ENCODE results near the gene RBP4.

Gene RBP4

DNA sequence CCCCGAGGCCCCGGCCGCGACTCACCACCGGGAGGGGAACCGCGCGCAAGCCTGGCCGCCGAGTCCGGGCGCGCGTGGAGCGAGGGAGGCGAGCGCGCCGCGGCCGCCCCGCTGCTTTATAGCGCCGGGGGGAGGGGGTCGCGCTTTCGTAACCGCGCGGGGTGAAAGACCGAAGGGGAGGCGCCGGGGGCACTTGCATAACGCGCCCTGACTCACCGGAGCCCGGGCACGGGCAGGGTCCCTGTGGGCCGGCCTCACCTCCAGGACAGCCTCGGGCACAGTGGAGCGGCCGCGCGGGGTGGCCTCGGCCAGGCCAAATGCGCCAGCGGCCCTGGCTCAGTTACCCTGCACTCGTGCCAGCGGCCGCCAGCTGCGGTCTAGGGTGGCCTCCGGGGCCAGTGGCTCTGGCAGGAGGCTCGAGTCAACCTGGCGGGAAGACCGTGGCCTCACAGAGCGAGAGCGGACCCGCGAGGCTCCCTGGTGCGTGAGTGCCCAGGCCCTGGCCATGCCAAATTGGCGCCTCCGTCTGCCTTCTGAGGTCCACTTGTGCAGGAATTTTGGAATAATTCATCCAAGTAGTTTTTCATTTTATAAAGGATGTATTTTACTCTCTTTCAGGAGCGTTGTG, at the start of gene RBP4:
RBP4 (minus strand) TSS at position 90 of the 628 bp plus-strand sequence. CDS start 207 bp downstream, outside the sequence.
- Mint-ChIP-seq H3K27ac (no peak within 1 kb of the TSS), H3K9me3 (no peaks in the 10 kb centered on the region), H3K4me1 (no peaks in the 10 kb centered on the region), H3K4me3 (no peak within 1 kb of the TSS), H3K36me3 (no peaks in the 10 kb centered on the region)
- ATAC-seq (peak; percentile 7), DNase-seq (ENCODE audit: low spot score in 2 of 2) (no peak)

DNA sequence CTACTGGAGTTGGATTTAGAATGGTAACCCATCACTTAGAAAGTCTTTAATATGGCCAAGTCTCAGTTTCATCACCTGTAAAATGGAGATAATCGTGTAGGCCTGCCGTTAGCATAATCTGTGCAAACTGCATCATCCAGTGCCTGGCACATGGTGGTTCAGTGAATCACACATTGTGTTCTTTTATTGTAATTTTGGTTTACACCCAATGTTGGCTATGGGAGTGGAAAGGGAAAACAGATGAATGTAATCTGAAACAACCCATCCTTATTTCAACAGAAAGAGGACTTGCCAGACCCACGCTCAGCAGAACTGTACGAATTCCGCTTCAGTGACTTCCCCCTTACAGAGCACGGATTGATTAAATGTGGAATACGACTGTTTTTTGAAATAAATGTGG, 38.8 kb upstream of the RBP4 start:
- DNase-seq (ENCODE audit: low spot score in 2 of 2): no peak
- H3K27ac Mint-ChIP-seq: no peak overlapping the region
- no peak overlapping the region for H3K4me3 Mint-ChIP-seq
- H3K36me3 Mint-ChIP-seq: no peaks in the 10 kb centered on the region
- no peak for ATAC-seq
- H3K4me1 Mint-ChIP-seq: no peaks in the 10 kb centered on the region
- no peaks in the 10 kb centered on the region for H3K9me3 Mint-ChIP-seq

DNA sequence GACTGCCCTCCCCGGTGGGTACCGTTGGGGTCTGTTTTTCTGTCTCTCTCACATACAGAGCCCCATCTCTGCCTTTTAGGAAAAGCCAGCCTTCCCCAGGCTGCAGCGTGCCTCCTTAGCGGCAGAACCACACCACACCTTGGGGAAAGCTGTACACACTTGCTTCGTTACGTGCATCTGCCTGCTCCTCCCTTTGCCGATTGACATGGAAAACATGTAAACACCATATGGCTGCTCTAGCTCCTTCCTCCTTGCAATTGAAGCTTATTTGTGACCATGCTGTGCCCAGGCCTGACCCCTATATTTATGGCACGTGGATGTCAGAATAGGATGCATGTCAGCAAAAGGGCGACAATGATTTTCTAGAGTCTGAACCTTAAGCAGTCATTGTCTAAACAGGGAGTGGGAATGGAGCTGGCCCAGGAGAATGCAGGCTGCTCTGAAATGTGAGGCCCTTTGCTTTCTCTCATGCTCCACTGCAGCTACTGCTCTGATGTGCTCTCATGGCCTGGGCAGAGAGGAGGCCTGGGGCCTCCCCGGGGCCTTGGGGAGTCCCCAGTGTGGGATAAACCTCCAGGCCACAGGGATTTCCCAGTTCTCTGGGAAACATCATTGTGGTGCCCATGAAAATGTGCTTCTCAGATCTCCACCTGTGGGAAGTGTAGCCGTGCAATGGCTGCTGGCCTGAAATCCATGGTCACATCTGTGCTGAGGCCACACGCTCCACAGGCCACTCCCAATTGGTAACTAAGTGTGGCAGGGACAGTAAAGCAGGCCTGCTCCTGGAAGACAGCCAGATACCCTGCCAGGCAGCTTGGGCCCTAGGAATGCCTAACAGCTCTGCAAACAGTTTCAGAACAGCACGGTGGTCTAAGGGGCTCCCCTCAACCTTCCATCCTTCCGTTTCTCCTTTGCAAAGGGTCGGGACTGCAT, 29.9 kb upstream of the RBP4 start:
- DNase-seq (ENCODE audit: low spot score in 2 of 2): no peak
- peak; percentile 24 for ATAC-seq
- Mint-ChIP-seq H3K27ac (no peak overlapping the region), H3K9me3 (no peaks in the 10 kb centered on the region), H3K36me3 (no peaks in the 10 kb centered on the region), H3K4me1 (no peaks in the 10 kb centered on the region), H3K4me3 (no peak overlapping the region)

DNA sequence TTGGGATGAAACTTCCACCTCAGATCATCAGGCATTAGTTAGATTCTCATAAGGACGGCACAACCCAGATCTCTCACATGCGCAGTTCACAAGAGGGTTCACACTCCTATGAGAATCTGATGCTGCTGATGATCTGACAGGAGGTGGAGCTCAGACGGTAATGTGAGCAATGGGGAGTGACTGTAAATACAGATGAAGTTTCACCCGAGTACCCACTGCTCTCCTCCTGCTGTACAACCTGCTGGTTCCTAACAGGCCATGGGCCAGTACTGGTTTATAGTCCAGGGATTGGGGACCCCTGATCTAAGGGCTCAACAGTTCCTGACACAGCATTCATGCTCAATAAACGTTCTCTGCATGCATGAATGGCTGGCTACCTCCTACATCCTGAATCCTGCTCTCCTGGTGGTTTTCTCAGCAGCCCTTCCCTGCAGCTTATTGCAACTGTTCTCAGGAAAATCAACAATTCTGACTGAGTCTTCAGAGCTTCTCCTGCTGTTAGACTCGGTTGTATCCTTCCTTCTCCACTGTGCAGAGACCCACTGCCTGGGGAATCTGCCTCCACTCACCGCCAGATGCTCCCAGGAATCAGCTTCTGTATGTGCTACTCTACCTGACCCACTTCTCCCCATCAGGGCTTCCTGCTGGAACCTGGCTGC, 28.7 kb upstream of the RBP4 start:
- Mint-ChIP-seq H3K36me3 (no peaks in the 10 kb centered on the region), H3K4me1 (no peaks in the 10 kb centered on the region), H3K9me3 (no peaks in the 10 kb centered on the region), H3K27ac (no peak overlapping the region), H3K4me3 (no peak overlapping the region)
- ATAC-seq: peak; percentile 21
- no peak for DNase-seq (ENCODE audit: low spot score in 2 of 2)

DNA sequence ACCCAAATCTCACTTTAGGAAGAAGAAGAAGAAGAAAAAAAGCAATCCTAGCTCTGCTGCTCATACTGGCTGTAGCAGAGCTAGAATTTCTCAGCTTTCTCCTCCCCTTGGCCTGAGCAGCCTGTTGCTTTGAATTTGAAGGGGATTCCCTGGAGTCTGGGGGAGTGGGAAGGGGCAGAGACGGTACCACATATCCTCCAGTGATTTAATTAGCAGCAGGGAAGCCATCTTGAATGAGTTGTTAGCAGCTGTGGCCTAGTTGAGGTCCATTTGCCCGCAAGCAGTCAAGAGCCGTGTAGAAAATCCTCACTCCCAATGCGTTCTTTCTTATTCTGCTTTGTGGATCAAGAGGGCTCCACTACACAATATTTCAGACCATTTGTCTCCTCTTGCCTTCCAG, 27.8 kb upstream of the RBP4 start:
- H3K36me3 Mint-ChIP-seq: no peaks in the 10 kb centered on the region
- no peaks in the 10 kb centered on the region for H3K9me3 Mint-ChIP-seq
- no peak overlapping the region for H3K27ac Mint-ChIP-seq
- ATAC-seq (no peak), DNase-seq (ENCODE audit: low spot score in 2 of 2) (no peak)
- H3K4me3 Mint-ChIP-seq: no peak overlapping the region
- H3K4me1 Mint-ChIP-seq: no peaks in the 10 kb centered on the region

DNA sequence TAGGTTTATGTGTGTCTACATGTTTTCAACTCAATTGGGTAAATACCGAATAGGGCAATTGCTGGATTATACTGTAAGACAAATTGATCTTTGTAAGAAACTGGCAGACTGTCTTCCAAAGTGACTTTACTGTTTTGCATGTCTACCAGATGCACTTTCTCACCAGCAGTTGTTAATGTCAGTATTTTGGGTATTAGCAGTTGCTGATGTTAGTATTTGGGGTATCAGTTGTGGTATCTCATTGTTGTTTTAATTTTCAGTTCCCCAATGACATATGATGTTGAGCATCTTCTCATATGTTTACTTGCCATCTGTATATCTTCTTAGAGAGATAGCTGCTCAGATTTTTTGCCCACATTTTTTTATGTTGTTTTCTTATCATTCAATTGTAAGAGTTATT, 21.9 kb upstream of the RBP4 start:
- no peaks in the 10 kb centered on the region for H3K9me3 Mint-ChIP-seq
- H3K4me3 Mint-ChIP-seq: no peak overlapping the region
- ATAC-seq (no peak), DNase-seq (ENCODE audit: low spot score in 2 of 2) (no peak)
- no peaks in the 10 kb centered on the region for H3K36me3 Mint-ChIP-seq
- H3K27ac Mint-ChIP-seq: peak overlapping the region; percentile 26
- no peaks in the 10 kb centered on the region for H3K4me1 Mint-ChIP-seq

DNA sequence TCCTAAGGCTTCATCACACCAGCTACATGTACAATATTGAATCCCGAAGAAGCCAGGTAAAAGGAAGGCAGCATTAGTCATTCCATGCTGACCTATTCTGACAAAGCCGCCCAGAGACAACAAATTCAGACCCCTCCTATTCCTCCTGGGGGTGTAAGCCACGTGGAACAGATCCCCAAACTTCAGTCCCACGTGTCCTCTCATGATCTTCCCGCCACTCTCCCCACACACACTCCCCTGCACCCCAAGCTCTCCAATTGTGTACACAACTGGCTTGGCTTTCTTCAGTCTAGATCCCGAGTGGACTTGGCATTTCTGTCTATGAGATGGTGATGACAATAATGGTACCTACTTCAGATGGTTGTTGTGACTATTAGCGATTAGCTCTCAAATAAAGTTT, 19.9 kb upstream of the RBP4 start:
- no peaks in the 10 kb centered on the region for H3K4me1 Mint-ChIP-seq
- no peaks in the 10 kb centered on the region for H3K9me3 Mint-ChIP-seq
- no peak overlapping the region for H3K4me3 Mint-ChIP-seq
- no peaks in the 10 kb centered on the region for H3K36me3 Mint-ChIP-seq
- no peak for ATAC-seq
- no peak for DNase-seq (ENCODE audit: low spot score in 2 of 2)
- no peak overlapping the region for H3K27ac Mint-ChIP-seq

DNA sequence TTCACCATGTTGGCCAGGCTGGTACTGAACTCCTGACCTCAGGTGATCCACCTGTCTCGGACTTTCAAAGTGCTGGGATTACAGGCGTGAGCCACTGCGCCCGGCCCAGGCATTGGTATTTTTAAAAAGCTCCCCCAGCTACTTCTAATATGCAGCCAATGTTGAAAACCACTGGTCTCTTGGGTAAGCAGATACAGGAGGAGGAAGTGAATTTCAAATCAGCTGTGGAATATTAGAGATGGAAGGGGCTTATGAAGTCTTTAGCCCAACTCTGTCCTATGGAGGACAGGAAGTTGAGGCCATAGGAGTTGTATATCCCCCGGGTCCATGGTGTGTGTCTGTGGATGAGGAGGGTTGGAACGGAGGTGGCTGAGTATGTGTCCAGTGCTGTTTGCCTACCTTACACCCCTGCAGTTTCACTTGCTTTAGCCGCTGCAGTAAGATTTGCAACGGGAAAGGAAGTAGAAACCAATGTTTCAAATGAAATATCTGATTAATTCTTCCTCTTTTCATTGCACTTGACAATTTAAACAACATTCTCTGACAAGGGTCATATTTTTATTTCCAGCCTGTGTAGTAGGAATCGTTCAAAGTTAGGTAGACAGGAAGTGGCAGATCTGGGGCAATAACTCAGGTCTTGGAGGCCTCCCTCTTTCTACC, 14.7 kb upstream of the RBP4 start:
- H3K9me3 Mint-ChIP-seq: no peaks in the 10 kb centered on the region
- ATAC-seq (no peak), DNase-seq (ENCODE audit: low spot score in 2 of 2) (no peak)
- no peak overlapping the region for H3K4me3 Mint-ChIP-seq
- no peak overlapping the region for H3K27ac Mint-ChIP-seq
- no peaks in the 10 kb centered on the region for H3K4me1 Mint-ChIP-seq
- H3K36me3 Mint-ChIP-seq: no peaks in the 10 kb centered on the region

DNA sequence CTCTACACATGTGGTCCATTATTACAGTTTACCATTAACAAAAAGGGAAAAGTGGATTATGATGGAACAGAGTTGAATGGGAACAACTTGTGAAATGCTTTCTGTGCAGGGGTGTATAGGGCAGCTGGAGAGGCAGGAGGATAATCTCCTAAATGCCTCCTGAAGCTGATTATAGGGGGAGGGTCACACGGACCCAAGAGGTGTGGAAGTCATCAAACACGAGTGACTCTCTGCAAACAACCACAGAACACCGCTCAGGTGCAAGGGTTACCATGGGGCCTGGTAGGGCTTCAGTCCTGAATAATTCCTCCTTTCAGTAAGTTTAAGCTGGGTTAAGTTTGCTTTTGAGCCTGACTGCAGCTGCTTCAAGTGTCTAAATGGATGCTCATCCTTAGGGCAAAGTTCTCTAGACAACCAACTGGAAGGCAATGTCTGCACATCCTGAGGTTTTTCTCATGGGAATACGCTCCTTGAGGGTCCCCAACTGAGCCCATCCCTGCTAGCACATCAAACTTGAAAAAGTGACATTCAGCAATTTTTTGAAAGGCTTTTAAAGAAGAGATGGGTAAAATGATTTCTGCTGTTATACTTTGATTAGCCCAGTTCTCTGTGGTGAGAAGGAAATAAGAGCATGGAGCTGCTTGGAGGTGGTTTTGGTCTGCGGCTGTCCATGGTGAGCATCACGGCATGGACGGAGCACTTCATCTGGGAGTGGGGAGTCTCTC, 13.2 kb upstream of the RBP4 start:
- no peak for ATAC-seq
- H3K27ac Mint-ChIP-seq: no peak overlapping the region
- no peaks in the 10 kb centered on the region for H3K36me3 Mint-ChIP-seq
- no peak for DNase-seq (ENCODE audit: low spot score in 2 of 2)
- no peaks in the 10 kb centered on the region for H3K4me1 Mint-ChIP-seq
- no peaks in the 10 kb centered on the region for H3K9me3 Mint-ChIP-seq
- H3K4me3 Mint-ChIP-seq: no peak overlapping the region

DNA sequence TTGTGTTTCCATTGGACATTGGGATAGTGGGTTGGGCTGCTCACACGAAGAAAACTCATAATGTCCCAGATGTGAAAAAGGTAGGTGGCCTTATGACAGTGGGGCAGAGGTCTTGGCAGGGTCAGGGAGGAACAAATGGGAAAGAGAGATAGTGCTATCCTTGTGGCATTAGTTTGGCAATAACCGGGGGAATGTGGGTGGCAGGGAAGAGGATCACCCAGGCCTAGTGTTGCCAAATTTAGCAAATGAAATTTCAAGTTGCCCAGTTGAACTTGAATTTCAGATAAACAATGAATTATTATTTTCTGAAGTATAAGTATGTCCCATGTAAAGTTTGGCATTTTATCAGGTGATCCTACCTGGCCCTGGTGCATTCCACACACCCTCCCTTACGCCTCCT, 12.1 kb upstream of the RBP4 start:
- no peak for ATAC-seq
- H3K9me3 Mint-ChIP-seq: no peaks in the 10 kb centered on the region
- H3K27ac Mint-ChIP-seq: no peak overlapping the region
- H3K4me1 Mint-ChIP-seq: no peaks in the 10 kb centered on the region
- H3K36me3 Mint-ChIP-seq: no peaks in the 10 kb centered on the region
- no peak for DNase-seq (ENCODE audit: low spot score in 2 of 2)
- H3K4me3 Mint-ChIP-seq: no peak overlapping the region

DNA sequence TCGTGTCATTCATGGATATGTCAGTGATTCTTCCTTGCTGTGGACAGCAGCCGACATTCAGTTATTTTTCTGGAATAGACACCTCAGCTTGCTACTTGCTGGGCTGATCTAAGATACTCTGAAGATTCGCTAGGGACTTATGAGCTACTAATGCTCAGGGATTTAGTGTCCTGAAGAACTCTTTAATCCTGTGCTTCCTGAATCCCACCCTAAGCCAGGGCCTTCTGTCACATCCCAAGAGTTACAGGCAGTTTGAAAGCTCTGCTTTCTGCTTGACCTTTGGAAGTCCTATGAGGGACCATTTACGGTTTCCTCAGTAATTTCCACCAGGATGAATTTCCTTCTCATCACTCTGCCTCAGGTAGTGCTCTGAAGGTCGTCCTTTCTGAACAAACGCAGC, 11.3 kb upstream of the RBP4 start, which contains the start of gene PDE6C:
PDE6C (plus strand) TSS at position 227 of the 400 bp plus-strand sequence. CDS start 189 bp downstream, outside the sequence.
- no peak within 1 kb of the TSS for H3K27ac Mint-ChIP-seq
- no peak within 1 kb of the TSS for H3K4me3 Mint-ChIP-seq
- ATAC-seq: no peak
- DNase-seq (ENCODE audit: low spot score in 2 of 2): no peak
- H3K4me1 Mint-ChIP-seq: no peaks in the 10 kb centered on the region
- H3K9me3 Mint-ChIP-seq: no peaks in the 10 kb centered on the region
- no peaks in the 10 kb centered on the region for H3K36me3 Mint-ChIP-seq

DNA sequence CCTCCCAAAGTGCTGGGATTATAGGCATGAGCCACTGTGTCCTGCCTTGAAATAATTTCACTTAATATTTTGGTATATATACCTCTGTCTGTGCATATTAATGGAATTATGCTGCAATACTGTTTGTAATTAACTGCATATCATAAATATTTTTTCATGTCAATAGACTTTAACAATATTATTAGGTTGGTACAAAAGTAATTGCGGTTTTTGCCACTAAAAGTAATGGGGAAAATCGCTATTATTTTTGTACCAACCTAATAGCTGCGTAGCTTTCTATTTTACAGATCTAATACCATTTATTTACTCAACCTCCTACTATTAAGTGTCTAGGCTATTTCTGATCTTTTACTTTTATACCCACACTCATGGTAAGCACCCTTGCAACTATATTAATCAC, 7.4 kb upstream of the RBP4 start:
- ATAC-seq (no peak), DNase-seq (ENCODE audit: low spot score in 2 of 2) (no peak)
- H3K27ac Mint-ChIP-seq: no peak overlapping the region
- no peak overlapping the region for H3K4me3 Mint-ChIP-seq
- no peaks in the 10 kb centered on the region for H3K4me1 Mint-ChIP-seq
- no peaks in the 10 kb centered on the region for H3K36me3 Mint-ChIP-seq
- no peaks in the 10 kb centered on the region for H3K9me3 Mint-ChIP-seq

DNA sequence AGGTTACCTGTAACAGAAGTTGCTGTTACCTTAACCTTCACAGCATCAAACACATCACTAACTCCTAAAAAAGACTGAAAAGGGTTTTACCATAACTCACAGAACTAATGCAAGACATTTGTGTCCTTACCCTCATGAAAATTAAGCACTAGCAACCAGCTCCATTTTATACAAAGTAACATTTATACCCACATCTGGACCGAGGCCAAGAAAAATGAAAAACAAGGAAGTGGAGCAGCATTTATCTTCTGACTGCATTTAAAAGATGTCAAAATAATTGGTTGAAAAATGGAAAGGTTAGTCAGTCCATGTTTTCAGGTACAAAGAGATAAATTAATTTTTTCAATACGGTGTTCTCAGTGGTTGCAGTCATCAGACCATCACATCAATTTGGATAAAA, 3.1 kb upstream of the RBP4 start:
- no peaks in the 10 kb centered on the region for H3K36me3 Mint-ChIP-seq
- no peaks in the 10 kb centered on the region for H3K4me1 Mint-ChIP-seq
- H3K4me3 Mint-ChIP-seq: no peak overlapping the region
- H3K27ac Mint-ChIP-seq: no peak overlapping the region
- H3K9me3 Mint-ChIP-seq: no peaks in the 10 kb centered on the region
- ATAC-seq (no peak), DNase-seq (ENCODE audit: low spot score in 2 of 2) (no peak)

DNA sequence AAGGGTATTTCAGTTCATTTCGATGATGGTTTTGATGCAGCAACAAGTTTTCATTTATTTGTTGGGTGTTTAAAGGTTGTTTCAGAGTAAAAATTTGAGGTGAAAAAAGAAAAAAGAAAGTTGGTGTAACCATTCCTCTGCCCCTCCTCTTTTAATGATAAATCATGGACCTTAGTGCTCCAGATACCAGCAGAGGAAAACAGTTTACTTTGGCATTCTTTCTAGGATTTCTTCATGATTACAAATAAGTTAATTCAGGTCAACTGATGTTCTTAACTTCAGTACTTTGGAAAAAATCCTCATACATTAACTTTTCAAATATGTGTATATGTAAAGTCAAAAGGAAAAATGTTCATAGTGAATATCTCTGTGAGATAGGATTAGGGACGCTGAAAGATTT, 2.0 kb upstream of the RBP4 start:
- no peaks in the 10 kb centered on the region for H3K4me1 Mint-ChIP-seq
- H3K9me3 Mint-ChIP-seq: no peaks in the 10 kb centered on the region
- no peaks in the 10 kb centered on the region for H3K36me3 Mint-ChIP-seq
- H3K4me3 Mint-ChIP-seq: no peak overlapping the region
- DNase-seq (ENCODE audit: low spot score in 2 of 2) (no peak), ATAC-seq (no peak)
- no peak overlapping the region for H3K27ac Mint-ChIP-seq

DNA sequence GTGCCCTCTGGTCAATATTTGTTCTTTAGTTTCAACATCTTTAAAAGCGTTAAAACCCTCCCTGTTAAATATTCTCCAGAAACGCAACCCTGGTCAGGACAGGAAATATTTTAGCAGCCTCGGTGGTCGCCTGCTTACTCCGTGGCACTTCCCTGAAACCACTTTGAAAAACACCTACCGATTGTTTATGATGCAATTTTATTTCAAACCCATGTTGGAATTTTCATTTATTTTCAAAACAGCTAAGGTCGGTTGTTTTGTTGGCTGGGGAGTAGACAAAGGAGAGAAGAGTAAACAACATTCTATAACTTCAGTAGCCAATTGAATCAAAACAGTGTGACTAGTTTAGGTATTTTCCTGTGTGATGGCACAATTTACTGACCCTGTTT, 733 bp upstream of the RBP4 start:
- no peaks in the 10 kb centered on the region for H3K36me3 Mint-ChIP-seq
- DNase-seq (ENCODE audit: low spot score in 2 of 2): no peak
- ATAC-seq: no peak
- H3K4me3 Mint-ChIP-seq: no peak overlapping the region
- H3K9me3 Mint-ChIP-seq: no peaks in the 10 kb centered on the region
- no peak overlapping the region for H3K27ac Mint-ChIP-seq
- no peaks in the 10 kb centered on the region for H3K4me1 Mint-ChIP-seq

Measured in stimulated activated effector memory CD8-positive, alpha-beta T cell treated with anti-CD3 and anti-CD28 coated beads, Interleukin-12 subunit alpha, Interleukin-12 subunit beta, amount 100 ng/mL, for 72 hours (primary cell).